NCI-H2107 treated with DMSO at 0.1 percent for 48 hours (cell line): ENCODE data around the gene SEMA7A.

Experiments
- DNase-seq: peaks from one replicate; lab custom pipeline; 2025; ENCODE audit not compliant: unreplicated experiment; lab: John Stamatoyannopoulos, UW

The SEMA7A gene

GRCh38 chr15:74451861-74452835 lies 18.4 kb upstream of the SEMA7A start:
- no peak for DNase-seq

- no peak for DNase-seq
Measured at GRCh38 chr15:74451322-74451721, 17.6 kb upstream of the SEMA7A start.

- DNase-seq = no peak
Measured at GRCh38 chr15:74449643-74450205, 16.0 kb upstream of the SEMA7A start.

- no peak for DNase-seq
Measured at GRCh38 chr15:74449095-74449494, 15.3 kb upstream of the SEMA7A start.

GRCh38 chr15:74445816-74446763 lies 12.3 kb upstream of the SEMA7A start:
- no peak for DNase-seq

GRCh38 chr15:74444106-74445062 lies 10.6 kb upstream of the SEMA7A start:
- no peak for DNase-seq

GRCh38 chr15:74443100-74443909 lies 9.5 kb upstream of the SEMA7A start:
- DNase-seq = no peak

- DNase-seq = no peak
Measured at GRCh38 chr15:74442604-74443003, 8.8 kb upstream of the SEMA7A start.

GRCh38 chr15:74442063-74442462 lies 8.3 kb upstream of the SEMA7A start:
- DNase-seq = no peak

- DNase-seq = no peak
Measured at GRCh38 chr15:74441248-74441941, 7.6 kb upstream of the SEMA7A start.

- DNase-seq = peak; percentile 8
Measured at GRCh38 chr15:74438721-74439316, 5.1 kb upstream of the SEMA7A start.

GRCh38 chr15:74438206-74438605 lies 4.4 kb upstream of the SEMA7A start:
- DNase-seq = no peak

GRCh38 chr15:74434263-74435136 lies 742 bp upstream of the SEMA7A start:
- DNase-seq = no peak

GRCh38 chr15:74432968-74433591 lies 678 bp downstream of the SEMA7A start:
- DNase-seq = no peak

GRCh38 chr15:74432271-74432967 lies 1.3 kb downstream of the SEMA7A start:
- DNase-seq = no peak

GRCh38 chr15:74431645-74432044 lies 2.1 kb downstream of the SEMA7A start:
- no peak for DNase-seq
